GM12878 (cell line): ENCODE results near the gene NOSTRIN. TPM values are rescaled to one million over a fixed set of nuclear protein-coding genes. Genes with fewer than 3 reads are reported as not detected.
A peak's percentile ranks its signal among the peaks of the same experiment; 100 is the strongest.
"Not testable (repeated sequence)": the region's sequence is repeated elsewhere in the genome, so short reads cannot be mapped to it uniquely, and the experiment has no call there.

Experiments
- ATAC-seq: fragments of 200-7000 bp; cut with Tn5 transposase; 3 replicates; pipeline ENCODE4 v1.9.1; 2020; ENCODE audit warnings: mild to moderate bottlenecking, moderate library complexity
- BruUV-seq: library from RNA; stranded (reverse); fragments of 400-500 nt; replicated peaks from 2 replicates; lab custom pipeline; 2021; lab: Mats Ljungman, UMichigan
- CTCF ChIA-PET: fragments of 300-600 bp; sonication (Branson Sonifier 250); formaldehyde crosslinking; extraction: SDS; loops from one replicate; lab custom pipeline; 2021; ENCODE audit warnings: inconsistent platforms; lab: Yijun Ruan, JAX
- POLR2A ChIA-PET: fragments of 350-600 bp; formaldehyde crosslinking; extraction: SDS; loops from one replicate; lab custom pipeline; 2021; ENCODE audit warnings: inconsistent platforms; lab: Charles Lee
- RAD21 ChIA-PET: fragments of 300-600 bp; sonication (Branson Sonifier 250); formaldehyde crosslinking; loops from one replicate; lab custom pipeline; 2023; ENCODE audit warnings: antibody characterized with exemption; ENCODE audit not compliant: unreplicated experiment; lab: Charles Lee
- SMC1A ChIA-PET: fragments of 300-600 bp; sonication (Branson Sonifier 250); formaldehyde crosslinking; loops from one replicate; lab custom pipeline; 2023; ENCODE audit not compliant: unreplicated experiment, uncharacterized antibody; lab: Charles Lee
- DNase-seq: peaks from one replicate; pipeline ENCODE4 v3.0.0-alpha.2; 2011; ENCODE audit warnings: low read depth, low spot score
- FAIRE-seq: peaks from 3 replicates; lab custom pipeline; 2011; peaks lifted over from hg19 to GRCh38; lab: Jason Lieb, UNC
- H2AFZ ChIP-seq: 2 replicates; pipeline ENCODE4 v1.6.0; 2011; ENCODE audit warnings: low read depth, low read length, control low read depth; ENCODE audit not compliant: control insufficient read depth
- H3K27ac ChIP-seq: 2 replicates; pipeline ENCODE4 v1.5.1; 2011; ENCODE audit warnings: control low read depth; ENCODE audit not compliant: control insufficient read depth, insufficient read depth
- H3K27me3 ChIP-seq, 2 experiments: replicated peaks in 1 of 2; 2 replicates each; pipeline versions ENCODE4 v1.6.0 to v1.6.1; 2011; ENCODE audit warnings: low read length in 1 of 2; ENCODE audit not compliant: control insufficient read depth in 2 of 2, insufficient read depth in 2 of 2
- H3K36me3 ChIP-seq, 2 experiments: 2 replicates each; pipeline ENCODE4 v1.5.1; 2011; ENCODE audit warnings: low read length in 1 of 2; ENCODE audit not compliant: control insufficient read depth in 2 of 2, insufficient read depth in 2 of 2
- H3K4me1 ChIP-seq: 2 replicates; pipeline ENCODE4 v1.6.1; 2011; ENCODE audit warnings: mild to moderate bottlenecking, low read length, moderate library complexity, mixed read lengths; ENCODE audit not compliant: control insufficient read depth, insufficient read depth
- H3K4me2 ChIP-seq: 2 replicates; pipeline ENCODE4 v1.6.0; 2011; ENCODE audit warnings: control low read depth; ENCODE audit not compliant: control insufficient read depth, insufficient read depth
- H3K4me3 ChIP-seq: fragments of 200-600 bp; sonication (generic); 2 replicates; pipeline ENCODE4 v1.5.1; 2016
- H3K79me2 ChIP-seq: 2 replicates; pipeline ENCODE4 v1.6.0; 2011; ENCODE audit warnings: low read length; ENCODE audit not compliant: control insufficient read depth, insufficient read depth
- H3K9ac ChIP-seq: 2 replicates; pipeline ENCODE4 v1.8.0; 2011; ENCODE audit warnings: low read length, control low read depth, mixed read lengths; ENCODE audit not compliant: control insufficient read depth, insufficient read depth
- H3K9me3 ChIP-seq: replicated peaks from 3 replicates; pipeline ENCODE4 v1.5.1; 2011; ENCODE audit warnings: mild to moderate bottlenecking, low read length; ENCODE audit not compliant: control insufficient read depth, insufficient read depth
- H4K20me1 ChIP-seq: 2 replicates; pipeline ENCODE4 v1.6.0; 2011; ENCODE audit not compliant: control insufficient read depth, insufficient read depth
- HCFC1 ChIP-seq: fragments of 150-350 bp; IDR thresholded peaks from 2 replicates; pipeline ENCODE4 v1.6.1; 2014; ENCODE audit warnings: low read length
- ZNF384 ChIP-seq: IDR thresholded peaks from 2 replicates; pipeline ENCODE4 v1.6.1; 2012; ENCODE audit warnings: low read depth, mild to moderate bottlenecking, low read length, improper control_type of control experiment, borderline replicate concordance
- WGBS: methylation state at CpG from one replicate; pipeline ENCODE4 v1.1.6; 2016; ENCODE audit warnings: low lambda C conversion rate; ENCODE audit not compliant: insufficient replicate concordance, insufficient coverage; ENCODE audit errors: missing lambda C conversion rate; 5-methylcytosine and 5-hydroxymethylcytosine counted together
- in situ Hi-C: fragments of 300-500 bp; cut with MboI; formaldehyde crosslinking; loops from 9 replicates; pipeline ENCODE4 v1.14.3; 2018; ENCODE audit warnings: mixed read lengths
- intact Hi-C: fragments of 100-400 bp; cut with micrococcal nuclease; formaldehyde crosslinking; loops from one replicate; pipeline ENCODE4 v1.14.2; 2022; ENCODE audit not compliant: unreplicated experiment
- polyA plus RNA-seq, 11 experiments: library from polyadenylated mRNA; depleted of rRNA in 4 of 11; unstranded in 6 of 11; stranded (reverse) in 5 of 11; fragments of >200 nt; fragmentation: Nextera tagmentation in 4 of 11; fragmentation: Illumina TruSeq in 1 of 11; extraction: Ambion mirVana in 4 of 11; extraction: Trizol in 1 of 11; gene quantifications; 1 replicate in 1 of 11; 2 replicates in 10 of 11; pipeline versions ENCODE4 v1.2.1 to v1.2.3, GENCODE V29; 2011 to 2016; ENCODE audit warnings: inconsistent platforms in 2 of 11, missing spikeins in 2 of 11, low read depth in 1 of 11
- total RNA-seq, 4 experiments: library from RNA; depleted of rRNA in 3 of 4; stranded (reverse); fragments of >200 nt in 3 of 4; fragmentation: Illumina TruSeq in 1 of 4; extraction: Trizol in 1 of 4; gene quantifications; 2 replicates each; pipeline versions ENCODE4 v1.2.1 to v1.2.3, GENCODE V29; 2013 to 2021

The NOSTRIN gene
- total and polyA plus RNA-seq, 10 of the 15 experiments (the other 5 are each of a cell fraction or from before 2014, with no cell fraction given): 0.13 to 0.42 (median 0.37) TPM; not detected in 5

GRCh38 chr2:168874368-168875054 lies 72.1 kb downstream of the NOSTRIN start:
- no peaks in the 10 kb centered on the region for H3K79me2 ChIP-seq
- H3K4me3 ChIP-seq: no peak overlapping the region
- RAD21 ChIA-PET: no interaction called here
- FAIRE-seq: peak; percentile 57
- SMC1A ChIA-PET: no interaction called here
- H3K27me3 ChIP-seq: no peaks in the 10 kb centered on the region
- ATAC-seq: no peak
- DNase-seq: no peak
- no peaks in the 10 kb centered on the region for H3K9me3 ChIP-seq
- CTCF ChIA-PET: interaction anchor here (0.7 kb wide), 1 partner anchor 11 kb away, joined by 3 read pairs; no protein-coding TSS in a partner anchor
- 61% methylated on average over 6 of the region's 6 CpGs for WGBS
- H3K4me2 ChIP-seq: no peak overlapping the region
- in situ Hi-C loops: no loop called here
- H3K36me3 ChIP-seq: no peaks in the 10 kb centered on the region; a peak in 1 of 4 replicates
- H3K9ac ChIP-seq: no peak overlapping the region
- H4K20me1 ChIP-seq: no peaks in the 10 kb centered on the region
- intact Hi-C loops: no loop called here
- H3K4me1 ChIP-seq: no peaks in the 10 kb centered on the region
- BruUV-seq: no TSS peak
- no peak overlapping the region for H2AFZ ChIP-seq
- TF ChIP-seq ZNF384: no peak
- no peak for TF ChIP-seq HCFC1
- POLR2A ChIA-PET: no interaction called here
- no peak overlapping the region for H3K27ac ChIP-seq

GRCh38 chr2:168882163-168882562 lies 79.7 kb downstream of the NOSTRIN start:
- intact Hi-C loops, H3K27ac ChIP-seq, H3K79me2 ChIP-seq, POLR2A ChIA-PET, SMC1A ChIA-PET, H3K27me3 ChIP-seq, in situ Hi-C loops, DNase-seq, H3K4me2 ChIP-seq, FAIRE-seq, BruUV-seq, ATAC-seq, H3K4me1 ChIP-seq, RAD21 ChIA-PET, H3K4me3 ChIP-seq, H3K36me3 ChIP-seq, CTCF ChIA-PET, H3K9me3 ChIP-seq, H2AFZ ChIP-seq, H4K20me1 ChIP-seq, H3K9ac ChIP-seq: not testable (repeated sequence)
- 97% methylated on average over 12 of the region's 12 CpGs for WGBS
